SK-N-DZ (cell line): ENCODE results near the gene VPS52. TPM values are rescaled to one million over a fixed set of nuclear protein-coding genes. Genes with fewer than 3 reads are reported as not detected.

ENCODE experiments used
- DNase-seq: peaks from one replicate; pipeline ENCODE4 v3.0.0-alpha.2; 2015; ENCODE audit warnings: low spot score
- polyA plus RNA-seq, 2 experiments: library from polyadenylated mRNA; depleted of rRNA; stranded (reverse); fragments of >200 nt; gene quantifications; 2 replicates each; pipeline ENCODE4 v1.2.3, GENCODE V29; 2014

Gene VPS52
- polyA plus RNA-seq (2014; cell fraction: cytosol; rRNA removed): 36.0 and 38.6 TPM in 2 replicates
- polyA plus RNA-seq (2014; cell fraction: nucleus; rRNA removed): 104 and 130 TPM in 2 replicates

DNA sequence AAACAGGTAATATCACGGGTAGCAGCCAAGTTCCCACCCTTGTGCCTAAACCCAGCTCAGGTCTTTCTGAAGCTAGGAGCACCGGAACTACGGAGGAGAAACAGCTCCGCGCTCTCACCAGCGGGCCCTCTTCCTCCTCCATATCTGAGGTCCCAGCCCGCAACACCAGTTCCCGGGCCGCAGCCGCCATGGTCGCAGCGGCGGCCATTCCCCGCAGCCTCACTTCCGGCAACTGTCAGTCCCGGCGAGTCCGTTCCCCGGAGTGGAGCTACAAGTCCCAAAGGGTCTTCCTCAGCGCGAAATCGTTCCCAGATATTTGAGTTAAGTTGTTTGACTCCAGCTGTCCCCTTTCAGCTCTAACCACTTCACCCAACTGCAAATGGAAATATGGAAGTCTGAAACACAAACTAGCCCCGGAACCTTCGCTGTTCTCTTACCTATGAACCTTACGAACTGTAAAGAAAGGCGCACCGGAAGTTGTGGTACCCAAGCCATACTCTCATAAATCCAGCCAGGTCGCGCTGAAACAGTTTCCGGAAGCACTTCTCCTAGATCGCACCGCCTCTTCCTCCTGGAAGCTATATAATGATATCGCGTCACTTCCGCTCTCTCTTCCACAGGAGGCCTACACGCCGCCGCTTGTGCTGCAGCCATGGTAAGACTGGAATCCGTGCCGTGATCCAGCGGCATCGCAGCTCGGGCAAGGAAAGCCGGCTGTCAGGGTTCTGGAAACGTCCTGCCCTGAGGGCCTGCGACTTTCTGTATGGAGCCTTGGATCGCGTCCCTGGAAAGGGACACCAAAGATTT is at the start of gene VPS52, which contains the start of gene RPS18:
Gene VPS52, minus strand, starts transcription at position 409 of the 807 bp plus-strand sequence. Its CDS starts 201 bp downstream, at position 208.
Gene RPS18, plus strand, starts transcription at position 608 of the 807 bp plus-strand sequence. Its CDS starts 45 bp downstream, at position 653.
- DNase-seq: peak; percentile 99

GRCh38 chr6:33321227-33321626 is 49.6 kb upstream of the VPS52 start:
- no peak for DNase-seq

GRCh38 chr6:33320315-33321181 is 48.9 kb upstream of the VPS52 start:
- no peak for DNase-seq

GRCh38 chr6:33319939-33320314 is 48.3 kb upstream of the VPS52 start:
- DNase-seq: no peak

GRCh38 chr6:33318426-33319073 is 46.9 kb upstream of the VPS52 start:
- DNase-seq: no peak

GRCh38 chr6:33317669-33318425 is 46.2 kb upstream of the VPS52 start, which contains the start of gene ZBTB22:
Gene ZBTB22, minus strand, starts transcription at chr6:33317744. Its CDS starts 828 bp downstream, at chr6:33316916.
- peak; percentile 99 for DNase-seq

GRCh38 chr6:33317419-33317668 is 45.7 kb upstream of the VPS52 start:
- no peak for DNase-seq

- no peak for DNase-seq
These were observed 45.1 kb upstream of the VPS52 start for GRCh38 chr6:33316603-33317418.

DNA sequence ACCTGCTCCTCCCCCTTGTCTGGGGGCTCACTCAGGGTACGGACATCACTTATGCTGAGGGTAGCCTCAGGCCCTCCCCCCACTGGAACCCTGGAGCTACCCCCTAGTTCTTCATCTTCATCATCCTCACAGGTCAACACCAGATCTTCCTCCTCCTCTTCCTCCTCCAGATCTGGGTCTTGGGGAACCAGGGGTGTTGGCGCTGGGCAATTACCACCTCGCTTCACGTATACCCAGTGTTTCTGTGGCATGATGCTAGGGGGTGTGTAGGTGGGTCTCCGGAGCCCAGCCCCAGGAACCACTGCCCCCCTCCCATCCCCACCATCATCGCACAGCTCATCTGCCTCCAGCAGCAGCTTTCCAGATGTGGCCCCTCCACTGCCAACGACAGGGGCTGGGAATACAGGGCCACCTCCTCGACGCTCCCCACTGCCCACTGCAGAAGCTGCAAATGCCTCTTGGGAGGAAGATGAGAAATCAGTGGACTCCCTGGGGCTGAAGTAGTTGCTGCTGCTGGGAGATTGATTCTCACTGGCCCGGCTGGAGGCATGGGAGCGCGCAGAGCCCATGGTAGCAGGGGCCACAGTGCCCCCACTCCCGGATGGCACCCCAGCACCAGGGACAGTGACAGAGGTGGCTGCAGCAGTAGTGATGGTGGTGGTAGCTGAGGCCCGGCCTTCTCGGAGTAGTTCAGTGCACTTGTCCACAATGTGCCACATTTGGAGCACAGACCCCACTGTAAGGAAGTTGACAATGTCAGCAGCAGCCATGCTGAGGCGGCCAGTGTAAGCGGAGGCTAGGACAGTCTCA is 44.3 kb upstream of the VPS52 start:
- no peak for DNase-seq

GRCh38 chr6:33314943-33315792 is 43.5 kb upstream of the VPS52 start:
- DNase-seq: no peak

- DNase-seq: peak; percentile 31
These were observed 42.9 kb upstream of the VPS52 start for GRCh38 chr6:33314515-33314942.

GRCh38 chr6:33313709-33314514 is 42.2 kb upstream of the VPS52 start, which contains the start of gene TAPBP:
Gene TAPBP, minus strand, starts transcription at chr6:33314078. Its CDS starts 37 bp downstream, at chr6:33314041.
- no peak for DNase-seq

DNA sequence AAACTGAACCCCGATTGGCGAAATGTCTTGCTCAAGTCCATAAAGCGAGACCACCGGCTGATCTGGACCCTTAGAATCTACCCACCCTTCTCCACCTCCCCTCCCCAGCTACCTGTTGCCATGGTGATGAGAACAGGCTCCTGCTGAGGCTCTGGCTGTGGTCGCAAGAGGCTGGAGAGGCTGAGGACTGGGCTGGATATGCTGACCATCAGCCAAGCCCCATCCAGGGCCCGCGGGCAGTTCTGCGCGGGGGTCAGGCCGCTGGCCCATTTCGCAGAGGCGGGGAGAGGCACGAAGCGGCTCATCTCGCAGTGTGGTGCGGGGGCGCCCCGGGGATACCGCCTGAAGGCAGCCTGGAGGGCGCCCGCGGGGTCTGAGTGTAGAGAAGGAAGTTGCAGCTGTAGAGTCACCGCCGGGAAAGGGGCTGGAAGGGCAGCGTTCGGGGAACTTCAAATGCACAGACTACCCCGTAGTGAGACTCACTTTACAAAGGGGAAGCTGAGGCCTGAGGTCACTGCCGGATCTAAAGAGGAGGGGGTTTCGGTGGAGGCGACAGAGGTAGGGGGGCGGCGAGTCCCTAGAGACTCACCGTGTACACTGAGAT is 41.5 kb upstream of the VPS52 start:
- peak; percentile 54 for DNase-seq

GRCh38 chr6:33312361-33313104 is 40.9 kb upstream of the VPS52 start:
- peak; percentile 40 for DNase-seq

- peak; percentile 52 for DNase-seq
These were observed 34.7 kb upstream of the VPS52 start for GRCh38 chr6:33306356-33306755.

- no peak for DNase-seq
These were observed 33.4 kb upstream of the VPS52 start for GRCh38 chr6:33305052-33305451.
